ENCODE results near the gene CHST1.

The CHST1 gene

DNA sequence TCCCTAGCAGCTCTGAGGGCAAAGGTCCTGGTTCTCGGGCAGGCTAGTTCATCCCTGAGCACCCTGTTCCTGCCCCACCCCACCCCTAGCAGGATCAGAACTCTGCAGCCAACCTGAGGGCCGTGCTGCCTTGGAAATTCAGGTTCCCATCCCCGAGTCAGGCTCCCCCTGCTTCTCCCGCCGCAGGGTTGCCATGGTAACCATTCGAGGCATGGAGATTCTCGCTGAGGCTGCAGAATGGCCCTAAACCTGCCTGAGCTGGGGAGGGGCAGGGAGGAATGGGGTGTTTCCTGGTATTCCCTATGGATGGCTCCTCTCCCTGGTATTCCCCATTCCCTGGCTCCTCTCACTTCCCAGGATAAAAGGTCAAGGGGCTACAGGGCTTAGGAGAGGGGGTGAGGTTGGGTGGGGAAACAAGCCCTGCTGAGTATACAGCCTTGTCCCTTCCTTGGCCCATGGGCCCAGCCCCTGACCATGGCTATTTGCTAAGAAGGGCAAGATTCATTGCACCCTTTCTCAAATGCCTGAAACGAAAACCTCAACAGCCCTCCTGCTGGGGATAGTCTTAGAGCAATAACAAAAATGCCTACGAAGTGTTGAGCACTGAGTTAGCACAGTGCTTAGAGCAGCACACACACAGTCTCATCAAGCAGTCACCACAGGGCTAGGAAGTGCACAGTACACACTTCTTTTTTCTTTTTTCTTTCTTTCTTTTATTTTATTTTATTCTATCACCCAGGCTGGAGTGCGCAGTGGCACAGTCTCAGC lies 58.7 kb downstream of the CHST1 start:
- H3K4me3 ChIP-seq (replicated peaks in 1 of 2; ENCODE audit: low read depth in 2 of 2, low read length in 2 of 2), result no peak overlapping the region
- no peak for DNase-seq (ENCODE audit: low read depth in 2 of 2)
- TF ChIP-seq, protein P1, sequence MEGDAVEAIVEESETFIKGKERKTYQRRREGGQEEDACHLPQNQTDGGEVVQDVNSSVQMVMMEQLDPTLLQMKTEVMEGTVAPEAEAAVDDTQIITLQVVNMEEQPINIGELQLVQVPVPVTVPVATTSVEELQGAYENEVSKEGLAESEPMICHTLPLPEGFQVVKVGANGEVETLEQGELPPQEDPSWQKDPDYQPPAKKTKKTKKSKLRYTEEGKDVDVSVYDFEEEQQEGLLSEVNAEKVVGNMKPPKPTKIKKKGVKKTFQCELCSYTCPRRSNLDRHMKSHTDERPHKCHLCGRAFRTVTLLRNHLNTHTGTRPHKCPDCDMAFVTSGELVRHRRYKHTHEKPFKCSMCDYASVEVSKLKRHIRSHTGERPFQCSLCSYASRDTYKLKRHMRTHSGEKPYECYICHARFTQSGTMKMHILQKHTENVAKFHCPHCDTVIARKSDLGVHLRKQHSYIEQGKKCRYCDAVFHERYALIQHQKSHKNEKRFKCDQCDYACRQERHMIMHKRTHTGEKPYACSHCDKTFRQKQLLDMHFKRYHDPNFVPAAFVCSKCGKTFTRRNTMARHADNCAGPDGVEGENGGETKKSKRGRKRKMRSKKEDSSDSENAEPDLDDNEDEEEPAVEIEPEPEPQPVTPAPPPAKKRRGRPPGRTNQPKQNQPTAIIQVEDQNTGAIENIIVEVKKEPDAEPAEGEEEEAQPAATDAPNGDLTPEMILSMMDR (IDR thresholded peaks at IDR 0.05; ENCODE audit: low read depth, low read length), result no peak

DNA sequence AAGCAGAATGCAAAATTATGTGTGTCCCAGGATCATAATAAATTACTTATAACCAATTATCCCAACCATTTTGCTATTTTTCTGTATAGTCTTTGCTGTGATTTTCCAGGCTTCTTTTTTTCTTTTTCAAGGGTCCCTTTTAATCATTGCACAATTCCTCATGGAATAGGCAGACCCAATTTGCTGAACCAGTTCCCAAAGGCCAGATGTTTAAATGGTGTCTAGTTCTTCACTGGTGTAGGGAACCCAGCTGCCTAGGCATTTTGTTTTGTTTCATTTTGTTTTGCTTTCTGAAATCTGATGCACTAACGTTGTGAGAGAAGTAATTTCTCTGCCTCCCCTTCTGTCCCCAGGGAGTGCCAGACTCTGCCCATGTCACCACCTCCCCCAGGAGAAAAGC lies 60.4 kb downstream of the CHST1 start:
- DNase-seq (ENCODE audit: low read depth in 2 of 2), result no peak

DNA sequence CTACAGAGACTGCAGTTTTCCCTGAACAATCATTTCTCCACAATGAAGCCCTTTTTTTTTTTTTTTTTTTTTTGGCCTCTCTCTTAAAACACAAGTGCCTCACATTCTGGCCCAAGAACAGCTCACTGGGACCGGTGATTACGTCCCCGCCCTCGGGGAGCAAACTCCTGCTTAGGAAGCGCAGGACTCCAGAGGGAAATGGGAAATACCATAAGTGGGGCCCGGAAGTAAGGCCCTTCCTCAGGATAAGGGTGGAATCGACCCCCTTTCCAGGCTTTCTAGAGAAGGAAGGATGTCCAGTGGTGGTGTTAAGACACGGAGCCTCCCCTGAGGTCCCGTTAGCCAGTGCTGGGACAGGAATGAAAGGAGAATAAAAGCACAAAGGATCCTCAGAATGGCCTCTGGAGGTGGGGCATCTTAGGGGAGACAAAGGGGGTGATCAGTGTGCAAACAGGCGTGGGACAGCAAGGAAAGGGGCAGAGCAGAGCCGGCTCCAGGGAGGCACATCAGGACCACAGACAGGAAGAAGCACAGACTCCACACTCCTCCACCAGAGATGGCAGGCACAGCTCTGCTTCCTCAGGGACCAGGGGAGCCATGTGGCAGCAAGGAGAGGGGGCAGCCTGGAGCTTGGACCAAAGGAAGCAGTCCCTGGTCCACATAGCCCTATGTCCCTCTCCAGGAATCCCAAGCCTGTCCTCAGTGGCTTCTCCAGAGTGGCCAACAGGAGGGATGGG lies 61.3 kb downstream of the CHST1 start:
- peak in 1 of 2 donors; percentile 5 for DNase-seq (ENCODE audit: low read depth in 2 of 2)
- TF ChIP-seq, protein P1 (IDR thresholded peaks at IDR 0.05; ENCODE audit: low read depth, low read length), result no peak
- H3K4me3 ChIP-seq (replicated peaks in 1 of 2; ENCODE audit: low read depth in 2 of 2, low read length in 2 of 2), result no peak overlapping the region

More for the DNA sequence above, 60.4 kb downstream of the CHST1 start:
- no peak overlapping the region for H3K4me3 ChIP-seq (replicated peaks in 1 of 2; ENCODE audit: low read depth in 2 of 2, low read length in 2 of 2)
- TF ChIP-seq, protein P1 (IDR thresholded peaks at IDR 0.05; ENCODE audit: low read depth, low read length), result no peak

DNA sequence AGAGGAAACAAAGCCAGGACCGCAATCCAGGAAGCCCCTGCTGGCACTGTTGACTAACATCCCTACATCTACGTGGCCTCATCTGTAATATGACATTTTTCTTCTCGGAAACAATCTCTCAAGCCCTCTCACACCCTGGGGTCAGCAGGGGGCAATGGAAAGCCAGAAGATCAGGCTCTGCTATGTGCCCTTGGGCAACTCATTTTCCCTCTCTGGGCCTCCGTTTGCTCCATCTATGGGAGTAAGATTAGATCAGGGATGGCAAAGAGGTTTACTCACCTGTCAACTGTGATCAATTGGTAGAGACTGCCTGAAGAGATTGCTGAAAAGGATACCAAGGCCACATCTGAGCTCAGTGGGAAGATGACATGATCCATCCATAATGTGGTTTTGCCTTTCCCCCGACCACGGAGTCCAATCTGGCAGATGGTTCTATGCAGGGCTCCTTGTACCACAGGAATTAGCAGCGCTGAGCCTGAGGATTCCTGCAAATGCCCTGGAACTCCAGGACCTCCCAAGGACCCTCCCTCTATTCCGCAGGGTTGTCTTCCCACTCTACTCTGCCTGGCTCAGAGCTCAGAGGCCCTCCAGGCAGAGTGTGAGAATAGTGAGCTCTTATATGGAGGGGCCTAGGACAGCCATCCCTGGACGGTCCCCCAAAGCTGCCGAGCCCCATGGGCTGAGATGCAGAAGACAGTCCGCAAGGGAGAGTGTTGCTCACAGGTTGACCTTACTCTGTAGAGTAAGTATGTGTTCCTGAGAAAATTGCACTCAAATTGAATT lies 66.1 kb downstream of the CHST1 start:
- H3K4me3 ChIP-seq (replicated peaks in 1 of 2; ENCODE audit: low read depth in 2 of 2, low read length in 2 of 2), result no peak overlapping the region
- TF ChIP-seq, protein P1 (IDR thresholded peaks at IDR 0.05; ENCODE audit: low read depth, low read length), result no peak
- DNase-seq (ENCODE audit: low read depth in 2 of 2), result no peak

Measured in cardiac fibroblast (primary cell).